Limb (tissue), 2 donors: ENCODE results near the gene LRRC45.

Experiments used
- DNase-seq, 2 donors: peaks; one replicate each; pipeline ENCODE4 v3.0.0-alpha.2; 2016; ENCODE audit errors: extremely low spot score in 2 of 2

Gene LRRC45

GRCh38 chr17:82007228-82007494, 15.9 kb upstream of the LRRC45 start:
- no peak for DNase-seq

GRCh38 chr17:82007495-82008257, 15.4 kb upstream of the LRRC45 start:
- DNase-seq: no peak

- DNase-seq: no peak
Measured at GRCh38 chr17:82008258-82008940, 14.7 kb upstream of the LRRC45 start.

- no peak for DNase-seq
Measured at GRCh38 chr17:82008941-82009405, 14.1 kb upstream of the LRRC45 start.

- DNase-seq: no peak
Measured at GRCh38 chr17:82009413-82009812, 13.7 kb upstream of the LRRC45 start.

- no peak for DNase-seq
Measured at GRCh38 chr17:82010575-82011525, 12.3 kb upstream of the LRRC45 start.

- no peak for DNase-seq
Measured at GRCh38 chr17:82011617-82012187, 11.4 kb upstream of the LRRC45 start.

GRCh38 chr17:82012261-82012639, 10.9 kb upstream of the LRRC45 start:
- no peak for DNase-seq

GRCh38 chr17:82012640-82013295, 10.3 kb upstream of the LRRC45 start:
- no peak for DNase-seq

GRCh38 chr17:82013341-82013740, 9.8 kb upstream of the LRRC45 start:
- no peak for DNase-seq

GRCh38 chr17:82013772-82014321, 9.3 kb upstream of the LRRC45 start:
- DNase-seq: no peak

- DNase-seq: no peak
Measured at GRCh38 chr17:82014432-82014831, 8.7 kb upstream of the LRRC45 start.

GRCh38 chr17:82014971-82015310, 8.2 kb upstream of the LRRC45 start:
- no peak for DNase-seq

GRCh38 chr17:82015311-82015971, 7.7 kb upstream of the LRRC45 start:
- no peak for DNase-seq

- no peak for DNase-seq
Measured at GRCh38 chr17:82016061-82016874, 6.8 kb upstream of the LRRC45 start.

- DNase-seq: no peak
Measured at GRCh38 chr17:82016875-82017459, 6.1 kb upstream of the LRRC45 start.

- DNase-seq: no peak
Measured at GRCh38 chr17:82017612-82018151, 5.4 kb upstream of the LRRC45 start.

- DNase-seq: no peak
Measured at GRCh38 chr17:82018152-82018988, 4.7 kb upstream of the LRRC45 start.
